DMS 273 treated with DMSO at 0.1 percent for 48 hours (cell line): ENCODE results near the gene USP10.
"Not testable (repeated sequence)": the region's sequence is repeated elsewhere in the genome, so short reads cannot be mapped to it uniquely, and the experiment has no call there.

Experiments used
- DNase-seq: peaks from one replicate; lab custom pipeline; 2025; lab: John Stamatoyannopoulos, UW

Gene USP10

GRCh38 chr16:84726669-84727467 is 27.1 kb downstream of the USP10 start:
- DNase-seq, result no peak

- DNase-seq, result no peak
Measured at GRCh38 chr16:84728853-84729424, 29.1 kb downstream of the USP10 start.

DNA sequence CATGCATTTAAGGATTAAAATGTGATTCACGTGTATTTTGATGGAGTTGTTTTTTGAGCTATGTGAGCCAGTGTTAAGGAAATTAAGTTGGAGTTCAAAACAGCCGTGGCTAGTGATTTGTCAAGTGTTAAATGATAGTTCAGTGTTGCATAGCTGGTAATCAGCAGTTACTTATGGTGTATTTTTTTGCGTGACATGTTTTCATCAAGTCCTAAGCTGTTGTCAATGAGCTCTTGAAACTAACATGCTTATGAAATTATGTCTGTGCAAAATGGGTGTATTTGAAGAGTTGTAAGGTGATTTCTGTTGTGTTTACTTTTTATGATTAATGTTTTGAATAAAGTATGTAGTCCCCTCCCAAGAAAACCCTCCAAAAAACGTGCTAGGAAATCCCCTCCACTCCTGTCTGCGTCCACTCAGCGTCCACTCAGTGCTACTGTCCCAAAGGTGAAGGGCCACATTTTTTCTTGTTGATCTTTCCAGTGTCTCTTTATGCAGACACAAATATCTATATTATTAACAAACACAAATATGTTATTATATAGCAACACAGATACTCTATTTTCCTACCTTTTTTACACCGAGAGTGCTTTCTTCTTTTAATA is 30.0 kb downstream of the USP10 start:
- no peak for DNase-seq

DNA sequence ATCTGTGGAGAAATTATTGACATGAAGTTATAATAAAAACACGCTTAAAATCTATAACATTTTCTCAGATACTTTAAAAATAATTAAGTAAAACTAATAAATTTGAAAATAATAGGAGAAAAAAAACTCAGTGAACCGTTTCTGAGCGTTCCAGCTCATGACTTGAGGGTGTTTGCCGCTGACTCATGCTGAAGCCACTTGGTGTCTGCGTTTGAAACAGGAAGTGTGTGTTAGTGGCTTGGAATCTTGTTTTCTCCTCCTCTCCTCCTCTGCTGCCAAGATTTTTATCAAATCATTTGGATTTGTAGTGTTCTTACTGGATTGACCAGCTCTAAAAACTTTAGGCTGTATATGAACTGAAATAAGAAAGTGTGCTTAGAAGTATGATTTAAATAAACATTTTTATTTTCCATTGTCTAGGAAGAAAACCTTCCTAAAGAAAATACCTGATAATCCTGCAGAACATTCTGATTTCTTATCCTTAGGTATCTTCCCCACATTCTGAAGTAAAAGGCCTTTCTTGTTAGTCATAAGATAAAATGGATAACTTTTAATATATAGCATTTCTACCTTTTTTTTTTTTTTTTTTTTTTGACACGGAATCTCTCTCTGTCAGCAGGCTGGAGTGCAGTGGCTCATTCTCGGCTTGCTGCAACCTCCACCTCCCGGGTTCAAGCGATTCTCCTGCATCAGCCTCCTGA is 30.8 kb downstream of the USP10 start:
- peak; percentile 29 for DNase-seq

DNA sequence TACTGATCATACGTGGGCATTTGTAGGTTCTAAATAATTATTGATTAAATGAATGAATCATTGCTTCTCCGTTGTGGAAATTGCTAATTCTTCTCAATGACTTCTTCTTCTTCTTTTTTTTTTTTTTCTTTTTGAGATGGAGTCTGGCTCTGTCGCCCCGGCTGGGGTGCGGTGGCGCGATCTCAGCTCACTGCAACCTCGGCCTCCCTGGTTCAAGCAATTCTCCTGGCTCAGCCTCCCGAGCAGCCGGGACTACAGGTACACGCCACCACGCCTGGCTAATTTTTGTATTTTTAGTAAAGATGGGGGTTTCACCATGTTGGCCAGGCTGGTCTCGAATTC is 32.5 kb downstream of the USP10 start:
- not testable (repeated sequence) for DNase-seq

DNA sequence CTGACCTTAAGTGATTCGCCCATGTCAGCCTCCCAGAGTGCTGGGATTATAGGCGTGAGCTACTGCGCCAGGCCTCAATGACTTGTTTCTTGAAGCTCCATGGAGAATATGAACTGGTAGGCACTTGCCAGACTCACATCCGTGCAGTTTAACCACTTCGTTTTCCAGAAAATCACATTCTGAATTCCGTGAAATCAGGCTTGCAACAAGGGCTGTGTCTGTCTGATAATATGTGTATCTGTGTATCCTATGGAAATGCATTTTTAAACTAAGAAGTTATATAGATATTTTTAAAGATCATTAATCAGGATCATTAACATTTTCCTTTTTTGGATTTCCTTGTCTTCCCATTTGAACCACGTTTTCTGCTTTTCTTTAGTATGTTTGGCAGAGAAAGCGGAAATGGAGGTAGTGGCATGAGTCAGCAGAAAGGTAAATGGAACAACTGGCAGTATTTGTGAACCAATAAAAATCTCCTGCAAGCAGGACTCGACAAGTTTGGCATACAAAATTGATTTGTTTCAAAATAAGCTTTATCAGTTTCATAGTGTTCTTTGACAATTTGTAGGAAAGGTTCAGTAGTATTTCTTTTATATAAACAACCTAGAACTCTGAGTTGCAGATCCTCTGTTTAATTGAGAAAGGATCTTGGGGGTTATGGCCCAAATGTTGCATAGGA is 33.0 kb downstream of the USP10 start:
- peak; percentile 52 for DNase-seq

DNA sequence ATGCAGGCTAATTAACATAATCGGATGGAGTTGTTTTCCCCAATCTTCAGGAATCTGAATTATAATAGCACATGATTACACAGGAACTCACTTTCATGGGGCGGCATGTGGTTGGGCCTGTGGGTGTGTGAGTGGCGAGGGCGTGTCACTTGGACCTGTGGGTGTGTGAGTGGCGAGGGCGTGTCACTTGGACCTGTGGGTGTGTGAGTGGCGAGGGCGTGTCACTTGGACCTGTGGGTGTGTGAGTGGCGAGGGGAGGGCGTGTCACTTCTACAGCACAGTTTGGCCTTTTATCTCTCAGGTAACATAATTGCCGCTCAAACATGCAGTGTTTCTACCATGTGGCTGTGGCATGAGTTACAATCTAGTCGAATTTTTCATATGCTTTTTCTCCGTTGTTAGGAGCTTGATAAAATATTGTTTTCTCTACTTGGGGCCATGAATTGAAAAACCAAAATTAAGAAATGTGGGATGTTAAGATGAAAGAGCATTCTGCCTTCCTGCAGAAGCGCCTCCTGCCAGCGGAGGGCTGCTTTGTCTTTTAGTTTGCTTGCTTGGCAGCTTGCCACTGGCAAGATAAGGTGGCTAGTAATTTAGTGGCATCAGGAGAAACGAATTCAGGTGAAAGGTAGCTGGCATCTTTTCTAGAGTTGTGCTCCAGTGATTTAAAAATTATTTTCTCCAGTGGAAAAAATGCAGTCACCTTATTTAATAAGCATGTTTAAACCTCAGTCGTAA is 36.2 kb downstream of the USP10 start:
- DNase-seq, result peak; percentile 10

DNA sequence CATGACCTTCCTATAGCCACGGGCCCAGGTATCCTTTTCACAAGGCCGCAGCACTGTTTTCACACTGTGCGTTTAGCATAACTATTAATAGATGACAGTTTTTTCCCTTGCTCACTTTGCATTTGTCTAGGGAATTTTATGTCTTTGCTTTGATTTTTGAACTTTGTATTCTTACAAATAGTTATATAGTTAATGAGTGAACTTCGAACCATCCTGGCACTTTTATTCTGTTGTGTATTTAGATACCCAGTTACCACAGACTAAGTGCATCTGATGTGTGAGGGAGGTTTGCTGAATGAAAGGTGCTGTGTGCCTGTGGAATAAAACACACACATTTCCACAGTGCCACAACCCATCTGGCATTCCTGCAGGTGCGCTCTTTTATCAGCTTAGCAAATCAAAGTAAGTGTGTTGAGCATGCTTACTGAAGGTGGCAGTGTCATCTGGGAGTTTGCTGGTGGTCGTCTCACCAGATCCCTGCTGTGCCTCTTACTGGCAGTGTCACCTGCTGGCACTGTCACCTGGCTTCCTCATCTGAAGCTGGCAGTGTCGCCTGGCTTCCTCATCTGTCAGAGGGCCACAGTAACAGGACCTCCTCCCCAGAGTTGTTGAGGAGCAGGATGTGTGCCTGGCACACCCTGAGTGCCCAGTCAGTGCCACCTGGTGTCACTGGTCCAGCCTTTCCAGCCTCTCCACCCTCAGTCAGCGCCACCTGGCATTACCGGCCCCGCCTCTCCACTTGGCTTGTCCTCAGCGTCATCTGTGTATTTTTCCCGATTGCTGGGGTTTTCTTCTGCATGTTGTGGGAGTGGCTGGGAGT is 37.6 kb downstream of the USP10 start:
- DNase-seq, result no peak

GRCh38 chr16:84738255-84739038 is 38.6 kb downstream of the USP10 start:
- peak; percentile 64 for DNase-seq

DNA sequence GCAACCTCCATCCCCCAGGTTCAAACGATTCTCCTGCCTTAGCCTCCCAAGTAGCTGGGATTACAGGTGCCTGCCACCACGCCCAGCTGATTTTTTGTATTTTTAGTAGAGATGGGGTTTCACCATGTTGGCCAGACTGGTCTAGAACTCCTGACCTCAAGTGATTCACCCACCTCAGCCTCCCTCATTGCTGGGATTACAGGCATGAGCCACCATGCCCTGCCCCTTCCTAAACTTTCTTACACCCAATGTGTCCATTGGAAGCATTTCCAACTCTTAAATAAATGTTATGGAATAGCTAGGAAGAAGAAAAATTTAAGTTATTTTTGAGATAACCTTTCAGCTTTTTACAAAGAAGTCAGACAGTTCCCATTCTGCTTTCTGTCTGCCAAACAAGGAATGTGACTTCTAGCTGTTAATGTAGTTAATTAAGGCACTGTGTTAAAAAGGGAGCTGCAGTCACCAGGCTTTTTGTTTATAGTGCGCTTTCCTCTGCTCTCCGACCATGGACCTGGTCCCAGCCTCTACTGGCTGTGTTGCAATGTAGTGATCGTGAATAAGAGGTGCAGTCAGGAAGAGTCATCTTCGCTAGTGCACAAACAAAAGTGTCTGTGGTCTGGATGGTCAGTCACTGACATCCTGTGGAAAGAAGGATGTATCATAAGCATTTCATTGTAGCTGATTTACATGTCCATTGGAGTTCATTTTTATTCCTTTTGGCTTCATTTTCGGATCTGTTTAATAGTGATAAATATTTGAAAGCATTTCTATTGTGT is 39.7 kb downstream of the USP10 start:
- DNase-seq, result no peak

- DNase-seq, result peak; percentile 57
Measured at GRCh38 chr16:84740596-84741116, 40.9 kb downstream of the USP10 start.

DNA sequence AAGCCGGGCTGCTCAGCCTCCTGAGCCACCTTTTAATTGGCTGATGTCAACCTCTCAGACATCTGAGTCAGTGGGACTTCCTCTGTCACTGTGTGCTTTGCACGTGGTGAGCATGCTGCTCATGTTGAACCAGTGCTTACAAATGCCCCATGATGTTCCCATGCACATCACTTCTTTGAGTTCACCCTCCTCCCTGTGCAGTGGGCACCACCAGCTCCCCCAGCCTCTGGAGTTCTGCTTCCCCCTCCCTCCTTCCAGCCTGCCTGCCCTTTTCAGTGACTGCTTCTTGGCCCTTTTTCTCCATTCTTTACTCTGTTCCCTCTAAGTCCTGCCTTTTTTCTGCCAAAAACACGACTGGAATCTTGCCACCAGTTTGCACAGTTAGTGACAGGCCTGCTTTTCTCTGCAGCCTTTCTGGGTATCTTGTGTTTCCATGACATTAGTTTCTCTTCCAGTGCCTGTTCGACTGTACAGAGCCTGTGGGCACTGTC is 41.6 kb downstream of the USP10 start:
- DNase-seq, result no peak

DNA sequence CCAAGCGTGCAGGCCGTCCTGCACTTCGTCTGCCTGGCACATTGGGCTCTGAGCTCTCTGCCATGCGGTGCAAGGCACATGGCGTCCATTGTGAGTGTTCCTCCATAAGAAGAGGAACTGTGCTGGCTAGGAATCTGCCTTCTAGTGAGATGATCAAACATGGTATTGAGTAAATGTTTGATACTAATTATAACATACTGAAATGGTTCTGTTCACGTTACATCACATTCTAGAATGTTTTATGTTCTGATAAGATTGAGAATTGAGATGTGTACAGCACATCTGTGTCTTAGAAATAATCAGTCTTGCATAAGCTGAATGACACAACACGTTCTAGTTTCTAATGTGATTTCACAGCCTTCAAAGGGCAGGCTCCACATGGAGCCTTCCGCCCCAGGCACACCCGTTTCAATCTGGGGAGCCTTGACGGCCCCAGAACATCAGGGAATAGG is 42.9 kb downstream of the USP10 start:
- no peak for DNase-seq

DNA sequence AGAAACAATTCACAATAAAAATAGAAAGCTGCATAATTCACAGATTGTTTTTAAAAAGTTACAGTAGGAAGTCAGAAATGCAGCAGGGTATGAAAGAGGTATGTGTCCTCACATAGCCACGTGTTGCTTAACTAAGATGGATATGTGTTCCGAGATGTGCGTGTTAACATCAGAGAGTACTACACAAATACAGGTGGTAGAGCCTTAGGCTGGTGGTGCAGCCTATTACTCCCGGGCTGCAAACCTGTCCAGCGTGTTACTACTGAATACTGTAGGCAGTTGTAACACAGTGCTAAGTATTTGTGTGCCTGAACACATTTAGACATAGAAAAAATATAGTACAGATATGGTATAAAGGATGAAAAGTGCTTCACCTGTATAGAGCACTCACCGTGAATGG is 46.4 kb downstream of the USP10 start:
- no peak for DNase-seq

GRCh38 chr16:84746875-84747274 is 47.1 kb downstream of the USP10 start:
- no peak for DNase-seq

DNA sequence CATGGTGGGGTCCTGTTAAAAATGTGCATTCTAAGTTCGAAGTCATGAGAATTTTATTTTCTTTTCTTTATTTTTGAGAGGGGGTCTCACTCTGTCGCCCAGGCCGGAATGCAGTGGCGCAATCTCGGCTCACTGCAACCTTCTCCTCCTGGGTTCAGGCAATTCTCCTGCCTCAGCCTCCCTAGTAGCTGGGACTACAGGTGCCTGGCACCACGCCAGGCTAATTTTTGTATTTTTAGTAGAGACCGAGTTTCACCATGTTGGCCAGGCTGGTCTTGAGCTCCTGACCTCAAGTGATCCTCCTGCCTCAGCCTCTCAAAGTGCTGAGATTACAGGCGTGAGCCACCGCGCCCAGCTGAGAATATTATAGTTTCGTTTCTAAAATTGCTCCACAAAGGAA is 48.4 kb downstream of the USP10 start:
- not testable (repeated sequence) for DNase-seq

- DNase-seq, result no peak
Measured at GRCh38 chr16:84749072-84749471, 49.3 kb downstream of the USP10 start.

- no peak for DNase-seq
Measured at GRCh38 chr16:84749815-84750214, 50.0 kb downstream of the USP10 start.

- no peak for DNase-seq
Measured at GRCh38 chr16:84750575-84750974, 50.8 kb downstream of the USP10 start.
